Measurements from ENCODE around the gene CRIP1. TPM values are rescaled to one million over a fixed set of nuclear protein-coding genes. Genes with fewer than 3 reads are reported as not detected.

CRIP1 gene
- total RNA-seq, 1 experiment from 2014 or later = 6.9 TPM

GRCh38 chr14:105442125-105442524 is 44.6 kb upstream of the CRIP1 start:
- H4K20me1 ChIP-seq (ENCODE audit: control insufficient read depth, insufficient read depth, insufficient read length) = no peaks in the 10 kb centered on the region
- no peak overlapping the region for H4K8ac ChIP-seq (replicated peaks; ENCODE audit: insufficient read length, low read depth, low read length)
- Mint-ChIP-seq H3K27ac (peak overlapping the region in 2 of 3 experiments; percentile 3; a peak in 2 of 7 replicates), H3K36me3 (ENCODE audit: insufficient read depth in 1 of 3, low read depth in 3 of 3) (peaks cover 16 to 37% (median 19%) of the 10 kb centered on the region in 3 experiments; a peak in 6 of 7 replicates), H3K4me1 (no peaks in the 10 kb centered on the region), H3K4me3 (no peak overlapping the region), H3K9me3 (no peaks in the 10 kb centered on the region), H3K27me3 (ENCODE audit: low read depth) (no peaks in the 10 kb centered on the region)
- no peak overlapping the region for H2BK5ac ChIP-seq (ENCODE audit: insufficient read length, low read length)
- H3K56ac ChIP-seq (ENCODE audit: insufficient read length, low read depth, low read length) = no peak overlapping the region
- no peaks in the 10 kb centered on the region for H3K4me1 ChIP-seq (ENCODE audit: insufficient read depth, low read length)
- H2BK20ac ChIP-seq (ENCODE audit: low read depth, low read length, poor library complexity, severe bottlenecking) = no peak overlapping the region
- no peaks in the 10 kb centered on the region for H3K9me3 ChIP-seq (ENCODE audit: control insufficient read depth, low read depth, low read length)
- H3K18ac ChIP-seq (ENCODE audit: insufficient read length, low read depth, low read length) = no peak overlapping the region
- no CpG with 5 or more reads among the region's 17 CpGs for WGBS (ENCODE audit: extremely low coverage, insufficient read length, low lambda C conversion rate)
- H3K23ac ChIP-seq (ENCODE audit: insufficient read length, low read depth, low read length) = no peak overlapping the region
- no peak for DNase-seq
- H3K27ac ChIP-seq (ENCODE audit: insufficient read length, low read depth, low read length) = no peak overlapping the region
- no peak overlapping the region for H3K4ac ChIP-seq (ENCODE audit: low read depth, low read length)
- no peak overlapping the region for H2BK15ac ChIP-seq (ENCODE audit: low read depth, low read length)
- no peaks in the 10 kb centered on the region for H3K27me3 ChIP-seq (ENCODE audit: insufficient read depth, low read length)
- H3T11ph ChIP-seq (ENCODE audit: low read length) = no peak overlapping the region
- no peaks in the 10 kb centered on the region for H3K23me2 ChIP-seq (ENCODE audit: insufficient read length, low read depth, low read length, poor library complexity, severe bottlenecking)
- no peak overlapping the region for H2BK12ac ChIP-seq (ENCODE audit: insufficient read length, low read depth, low read length)
- no peak overlapping the region for H4K5ac ChIP-seq (ENCODE audit: insufficient read length, low read depth, low read length)
- no peak overlapping the region for H2AFZ ChIP-seq (ENCODE audit: low read length)
- TF ChIP-seq, protein P1, sequence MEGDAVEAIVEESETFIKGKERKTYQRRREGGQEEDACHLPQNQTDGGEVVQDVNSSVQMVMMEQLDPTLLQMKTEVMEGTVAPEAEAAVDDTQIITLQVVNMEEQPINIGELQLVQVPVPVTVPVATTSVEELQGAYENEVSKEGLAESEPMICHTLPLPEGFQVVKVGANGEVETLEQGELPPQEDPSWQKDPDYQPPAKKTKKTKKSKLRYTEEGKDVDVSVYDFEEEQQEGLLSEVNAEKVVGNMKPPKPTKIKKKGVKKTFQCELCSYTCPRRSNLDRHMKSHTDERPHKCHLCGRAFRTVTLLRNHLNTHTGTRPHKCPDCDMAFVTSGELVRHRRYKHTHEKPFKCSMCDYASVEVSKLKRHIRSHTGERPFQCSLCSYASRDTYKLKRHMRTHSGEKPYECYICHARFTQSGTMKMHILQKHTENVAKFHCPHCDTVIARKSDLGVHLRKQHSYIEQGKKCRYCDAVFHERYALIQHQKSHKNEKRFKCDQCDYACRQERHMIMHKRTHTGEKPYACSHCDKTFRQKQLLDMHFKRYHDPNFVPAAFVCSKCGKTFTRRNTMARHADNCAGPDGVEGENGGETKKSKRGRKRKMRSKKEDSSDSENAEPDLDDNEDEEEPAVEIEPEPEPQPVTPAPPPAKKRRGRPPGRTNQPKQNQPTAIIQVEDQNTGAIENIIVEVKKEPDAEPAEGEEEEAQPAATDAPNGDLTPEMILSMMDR (conservative IDR thresholded peaks at IDR 0.05) = no peak
- no peak overlapping the region for H3K14ac ChIP-seq (ENCODE audit: insufficient read depth, low read length)
- no peak overlapping the region for H3K9ac ChIP-seq (ENCODE audit: extremely low read depth, insufficient read length, low read length)
- H3K4me2 ChIP-seq (ENCODE audit: insufficient read depth, insufficient read length, low read length) = no peak overlapping the region
- H2BK120ac ChIP-seq (ENCODE audit: low read depth, low read length, poor library complexity, severe bottlenecking) = no peak overlapping the region
- no peak overlapping the region for H2AK5ac ChIP-seq (ENCODE audit: insufficient read length, low read length)
- H3K79me2 ChIP-seq (ENCODE audit: insufficient read depth, low read length) = peaks cover 5% of the 10 kb centered on the region; the same call in 1 of the 2 replicates
- no peak overlapping the region for H4K91ac ChIP-seq (ENCODE audit: insufficient read length, low read depth, low read length)
- H3K79me1 ChIP-seq (ENCODE audit: insufficient read depth, low read depth, low read length, poor library complexity, severe bottlenecking) = peaks cover 2% of the 10 kb centered on the region
